ENCODE measurements around the gene POLD2.

The POLD2 gene

DNA sequence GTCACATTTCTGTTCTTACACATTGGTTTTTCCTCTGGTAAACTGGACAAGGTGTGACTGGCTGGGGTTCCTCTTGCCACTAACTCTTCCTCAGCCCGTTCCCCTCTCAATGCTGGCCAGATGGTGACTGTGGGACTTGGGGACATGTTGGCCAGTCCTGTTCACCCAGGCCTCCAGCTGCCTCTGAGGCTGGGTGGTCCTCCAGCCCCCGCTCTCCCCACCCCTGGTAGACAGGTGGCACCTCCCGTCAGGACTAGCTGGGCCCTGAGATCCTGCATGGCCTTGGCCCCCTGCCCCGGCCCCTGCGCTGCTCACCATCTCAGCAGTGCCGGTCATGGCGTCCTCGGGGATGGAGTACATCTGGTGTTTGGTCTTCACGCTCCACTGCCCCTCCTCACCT lies 28.6 kb upstream of the POLD2 start:
- no peak for DNase-seq

DNA sequence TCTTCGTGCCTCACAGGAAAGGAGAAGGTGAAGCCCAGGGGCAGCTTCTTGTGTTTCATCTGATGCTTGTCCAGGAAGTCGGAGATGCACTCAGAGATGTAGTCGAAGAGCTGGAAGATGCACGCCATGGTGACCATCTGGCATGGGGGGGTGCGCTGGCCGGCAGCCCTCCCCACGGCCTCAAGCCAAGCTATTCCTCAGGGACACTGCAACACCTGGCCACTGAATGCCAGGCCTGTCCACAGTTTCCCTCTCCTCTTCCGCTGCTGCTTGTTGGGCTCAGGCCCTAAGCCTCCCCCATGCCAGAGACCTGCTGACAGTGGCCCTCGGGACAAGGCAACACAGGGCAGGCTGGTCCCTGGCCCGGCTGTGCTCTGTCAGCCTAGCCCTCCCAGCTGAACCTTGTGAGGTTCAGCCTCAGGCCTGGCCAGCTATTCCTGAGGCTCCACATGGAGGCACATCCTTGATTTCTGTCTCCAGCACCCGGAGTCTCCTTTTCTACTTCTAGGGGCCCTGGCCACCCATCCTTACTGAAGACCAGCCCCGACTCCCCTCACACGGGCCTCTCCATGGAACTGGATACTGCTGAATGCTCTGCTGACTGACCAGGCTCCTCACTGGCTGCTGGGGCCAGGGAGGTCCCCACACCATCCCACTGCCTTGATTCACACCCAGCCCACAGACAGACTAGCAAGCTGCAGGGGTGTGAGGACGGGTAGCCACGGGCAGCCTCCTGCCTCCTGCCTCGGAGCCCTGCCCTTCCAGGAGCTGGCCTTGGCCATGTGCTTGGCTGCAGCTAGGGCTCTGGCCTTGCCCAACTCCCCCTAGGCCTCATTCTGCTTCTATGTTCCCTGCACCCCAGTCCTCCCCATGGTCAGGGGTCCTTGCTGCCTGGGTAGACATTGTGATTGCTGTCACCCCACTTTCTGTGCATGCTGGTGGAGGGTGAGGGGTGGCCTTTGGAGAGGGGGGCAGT lies 27.9 kb upstream of the POLD2 start:
- DNase-seq, result no peak

DNA sequence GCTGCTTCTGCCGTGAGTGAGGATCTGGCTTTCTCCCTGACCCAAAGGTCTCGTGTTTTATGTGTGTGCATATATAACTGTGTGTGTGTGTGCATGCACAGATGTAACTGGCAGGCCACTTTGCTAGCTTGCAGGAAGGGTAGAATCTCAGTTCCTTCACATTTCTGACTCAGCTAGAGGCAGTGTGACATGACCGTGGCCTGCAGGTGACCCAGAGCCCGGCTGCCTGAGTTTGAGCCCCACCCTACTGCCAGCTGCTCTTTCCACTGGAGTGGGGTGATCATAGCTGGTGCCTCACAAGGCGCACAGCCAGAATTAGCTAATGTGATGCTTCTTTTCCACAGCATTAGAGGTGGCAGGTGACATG lies 27.1 kb upstream of the POLD2 start:
- DNase-seq, result no peak

DNA sequence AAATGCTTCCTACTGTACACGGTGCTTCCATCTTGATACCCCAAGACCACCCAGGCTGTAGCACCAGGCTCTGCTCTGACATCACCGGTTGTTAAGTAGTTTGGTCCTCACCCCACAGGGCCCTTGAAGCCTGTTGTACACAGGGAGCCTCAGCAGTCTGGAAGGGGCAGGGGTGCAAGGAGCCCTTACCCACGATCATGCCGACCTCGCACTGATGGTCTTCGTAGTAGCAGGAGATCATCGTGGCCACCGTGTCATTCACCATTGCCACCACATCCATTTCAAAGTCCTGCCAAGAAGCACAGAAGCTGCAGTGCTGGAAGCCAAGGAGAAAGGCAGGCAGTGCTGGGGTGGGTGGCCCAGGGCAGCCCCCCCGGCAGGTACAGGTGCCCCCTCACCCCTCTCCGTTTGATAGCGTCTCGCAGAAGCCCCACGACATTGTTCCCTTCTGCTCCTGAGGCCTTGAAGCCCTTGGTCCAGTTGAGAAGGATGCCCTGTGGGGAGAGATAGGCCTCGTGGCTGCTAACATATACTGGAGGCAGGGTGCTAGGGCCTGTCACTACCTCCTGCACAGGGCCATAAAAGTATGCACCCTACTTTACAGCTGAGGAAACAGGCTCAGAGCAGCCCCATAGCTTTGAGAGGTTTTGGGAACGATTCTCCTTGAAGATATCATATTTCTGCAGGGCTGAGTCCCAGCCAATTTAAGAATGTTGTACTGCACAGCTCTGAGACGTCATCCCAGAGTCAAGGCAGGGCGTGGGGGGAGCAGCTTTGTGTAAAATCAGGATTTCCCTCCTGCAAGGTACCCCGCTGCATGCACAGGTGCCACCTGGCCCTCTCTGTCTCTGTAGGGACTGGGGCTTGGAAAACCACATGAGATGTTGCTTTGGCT lies 26.5 kb upstream of the POLD2 start:
- no peak for DNase-seq

DNA sequence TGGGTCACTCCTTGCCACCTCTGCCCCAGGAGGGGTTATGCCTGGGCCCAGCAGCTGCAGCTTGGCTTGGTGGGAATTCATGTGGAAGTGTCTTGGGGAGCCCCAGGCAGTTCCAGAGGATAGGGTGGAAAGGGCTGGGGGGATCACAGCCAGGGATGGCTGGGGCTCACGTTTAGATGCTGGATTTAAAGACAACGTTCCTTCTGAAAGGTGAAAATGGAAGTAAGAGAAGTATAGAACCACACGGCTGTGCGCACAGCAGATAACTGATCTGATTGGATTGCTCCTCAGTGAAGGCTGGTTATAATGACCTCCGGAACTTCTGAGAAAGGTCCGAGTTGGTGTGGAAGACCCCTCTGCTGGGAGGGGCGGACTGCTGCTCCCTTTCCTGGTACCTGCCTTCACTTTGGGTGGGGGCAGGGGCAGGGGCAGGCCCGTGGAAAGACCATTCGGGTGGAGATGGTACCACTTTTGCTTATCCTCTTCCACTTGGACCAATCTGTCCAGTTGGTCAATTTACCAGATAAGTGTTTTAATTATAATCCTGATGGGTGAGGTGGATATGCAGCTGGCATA lies 25.7 kb upstream of the POLD2 start:
- no peak for DNase-seq

DNA sequence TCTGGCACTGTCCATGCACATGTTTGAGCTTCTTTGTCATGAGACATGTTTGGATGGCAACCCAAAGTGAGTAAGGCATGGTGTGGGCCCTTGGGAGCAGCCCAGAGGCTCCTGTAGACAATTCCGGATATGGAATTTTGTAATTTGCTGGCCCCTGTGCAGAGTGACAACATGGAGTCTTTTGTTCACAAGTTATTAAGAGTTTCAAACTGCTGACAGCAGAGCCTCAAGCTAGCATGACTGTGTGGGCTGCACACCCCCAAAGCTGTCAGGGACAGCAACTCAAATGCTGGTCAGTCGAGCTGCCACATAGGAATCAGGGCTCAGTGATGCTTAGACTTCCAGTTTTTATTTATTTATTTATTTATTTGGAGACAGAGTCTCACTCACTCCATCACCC lies 24.8 kb upstream of the POLD2 start:
- DNase-seq, result no peak

DNA sequence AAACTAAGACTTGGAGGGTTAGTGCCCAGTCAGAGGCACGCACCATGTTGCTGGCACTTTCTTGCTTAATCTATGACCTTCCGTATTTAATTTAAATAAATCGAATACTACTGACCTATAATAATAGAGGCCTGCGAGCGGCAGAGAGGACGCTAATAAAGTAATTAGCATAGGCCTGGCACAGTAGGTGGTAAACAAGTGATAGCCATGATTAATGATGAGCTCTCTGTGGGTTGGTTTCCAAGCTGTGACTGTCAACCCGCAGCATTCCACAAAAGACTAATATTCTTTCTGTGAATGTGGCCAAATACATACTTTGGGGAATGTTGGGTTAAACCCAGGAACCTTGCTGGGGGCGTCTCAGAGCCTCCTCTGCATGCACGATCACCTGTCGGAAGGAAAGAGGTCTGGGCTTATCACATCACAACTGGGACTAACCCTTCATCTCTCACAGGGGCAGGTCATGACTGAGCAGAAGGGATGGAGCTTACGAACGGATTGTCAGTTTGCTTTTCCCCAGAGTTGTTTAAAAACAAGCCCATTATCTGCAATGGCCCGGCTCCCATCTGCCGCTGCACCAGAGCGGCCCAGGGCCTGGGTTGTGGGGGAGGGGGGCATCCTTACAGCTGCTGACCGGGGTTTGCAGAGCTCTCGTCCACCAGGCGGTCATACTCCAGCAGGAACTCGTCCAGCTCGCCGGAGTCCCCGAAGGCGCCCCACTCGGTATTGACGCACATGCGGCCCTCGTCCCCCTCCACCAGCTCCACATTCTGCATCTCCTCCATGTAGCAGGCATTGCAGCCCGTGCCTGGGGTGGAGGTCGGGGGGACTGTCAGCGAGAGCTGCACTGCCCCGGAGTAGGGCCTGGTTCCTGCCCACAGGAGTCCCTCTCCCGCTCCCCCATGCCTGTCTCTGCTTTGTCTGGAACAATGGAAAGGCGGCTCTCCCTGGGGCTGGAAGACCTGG lies 24.0 kb upstream of the POLD2 start:
- DNase-seq, result peak; percentile 24

DNA sequence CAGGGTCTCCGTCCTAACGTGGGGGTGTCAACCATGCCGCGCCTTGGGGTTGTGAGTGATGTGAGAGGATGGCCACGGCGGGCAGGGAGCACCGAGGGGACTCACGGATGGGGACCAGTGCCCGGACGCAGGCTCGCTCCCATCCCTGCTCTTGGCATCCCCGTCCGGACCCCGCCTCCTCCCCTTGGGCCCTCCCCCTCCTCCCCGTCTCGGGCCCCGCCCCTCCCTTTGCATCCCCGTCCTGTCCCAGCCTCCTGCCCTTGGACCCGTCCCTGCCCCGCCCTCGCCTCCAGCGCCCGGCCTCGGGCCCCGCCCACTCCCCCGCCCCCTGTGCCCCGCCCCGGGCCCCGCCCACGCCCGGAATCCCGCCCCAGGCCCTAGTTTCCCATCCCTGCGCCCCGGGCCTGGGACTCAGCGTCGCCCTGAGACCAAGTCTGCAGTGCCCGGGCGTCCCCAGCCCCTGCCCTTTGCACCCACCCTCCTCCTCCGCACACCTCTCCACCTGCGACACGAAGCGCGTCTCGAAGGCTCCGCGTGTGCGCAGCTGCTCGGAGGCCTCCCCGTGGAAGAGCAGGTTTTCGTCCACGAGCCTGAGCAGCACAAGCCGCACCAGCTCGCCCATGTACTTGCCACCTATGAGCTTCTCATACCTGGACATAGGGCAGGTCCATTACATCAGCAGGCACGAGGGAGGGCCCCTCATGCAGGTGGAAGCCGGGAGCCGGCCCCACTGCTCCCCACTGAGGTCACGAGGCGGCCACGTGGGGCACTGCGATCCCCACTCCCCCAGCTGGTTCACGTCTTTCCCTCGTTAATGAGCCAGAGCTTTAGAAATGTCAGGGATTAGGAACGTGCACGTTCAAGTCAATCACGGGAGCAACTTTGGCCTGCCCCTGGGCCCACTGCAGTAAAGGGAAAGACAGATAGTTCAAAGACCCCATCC lies 22.9 kb upstream of the POLD2 start:
- peak; percentile 64 for DNase-seq

DNA sequence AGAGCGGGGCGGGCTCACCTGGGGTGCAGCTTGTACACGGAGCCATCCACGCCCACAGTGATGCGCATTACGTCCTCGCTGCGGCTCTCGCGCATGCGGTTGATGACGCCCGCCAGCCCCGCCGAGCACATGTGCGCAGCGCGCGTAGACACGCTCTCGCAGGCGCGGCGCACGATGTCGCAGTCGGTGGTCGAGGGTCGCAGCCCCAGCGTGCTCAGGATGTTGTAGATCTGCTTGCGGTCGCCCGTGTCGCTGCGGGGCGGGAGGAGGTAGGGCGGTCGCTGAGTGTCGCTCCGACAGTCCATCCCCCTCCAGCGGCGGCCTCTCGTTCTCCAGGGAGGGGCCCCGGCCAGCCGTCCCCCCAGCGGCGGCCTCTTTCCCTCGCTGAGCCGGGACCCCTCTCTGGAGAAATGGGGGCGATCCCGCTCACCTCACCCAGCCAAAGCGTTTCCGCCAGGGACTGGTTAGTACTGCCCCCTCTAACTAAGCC lies 22.2 kb upstream of the POLD2 start:
- peak; percentile 28 for DNase-seq

DNA sequence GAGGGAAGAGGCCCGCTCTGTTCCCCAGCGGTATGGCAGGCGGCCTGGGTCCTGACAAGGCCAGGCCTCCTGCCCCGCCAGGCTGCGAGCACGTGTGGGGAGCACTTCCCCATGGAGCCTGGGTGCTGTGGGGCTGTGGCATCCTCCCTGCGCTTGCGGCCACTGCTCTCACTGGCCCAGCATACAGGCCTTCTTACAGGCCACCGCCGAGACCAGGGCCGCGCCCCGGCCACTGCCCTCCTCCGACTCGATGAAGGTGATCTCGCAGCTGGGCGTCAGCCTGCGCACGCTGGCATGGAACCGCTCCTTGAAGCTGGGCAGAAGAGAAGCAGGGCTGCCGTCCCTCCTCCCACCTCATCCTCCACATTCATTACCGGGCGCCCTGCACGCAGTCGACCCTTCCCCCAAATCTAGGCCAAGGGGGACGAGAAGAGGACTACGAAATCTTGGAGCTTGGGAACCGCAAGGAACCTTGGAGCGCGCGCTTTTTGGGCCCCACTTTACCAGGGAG lies 21.7 kb upstream of the POLD2 start:
- DNase-seq, result no peak

DNA sequence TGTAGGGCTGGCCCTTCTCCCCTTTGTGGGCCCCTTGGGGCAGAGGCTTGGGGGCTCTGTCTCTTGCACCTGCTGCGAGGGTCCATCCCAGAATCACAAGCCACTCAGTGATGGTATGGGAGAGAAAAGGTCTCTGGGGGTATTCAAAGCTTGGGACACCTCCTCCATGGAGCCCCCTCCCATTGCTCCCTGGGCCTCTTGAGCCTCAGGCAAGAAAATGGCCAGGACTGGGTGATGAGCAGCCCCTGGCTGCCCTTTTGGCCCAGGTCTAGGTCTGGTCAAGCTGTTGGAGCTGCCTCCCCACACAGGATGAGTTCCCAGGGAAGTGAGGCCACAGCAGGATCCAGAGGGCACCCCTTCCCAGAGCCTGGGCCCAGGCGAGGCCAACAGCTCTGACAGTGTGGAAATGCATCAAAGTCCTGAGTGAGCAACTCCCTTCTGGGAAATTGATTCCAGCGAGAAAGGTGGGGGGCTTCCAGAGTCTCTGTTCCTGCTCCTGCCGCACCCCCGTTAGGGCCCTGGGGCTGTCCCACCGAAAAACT lies 21.1 kb upstream of the POLD2 start:
- DNase-seq, result no peak

DNA sequence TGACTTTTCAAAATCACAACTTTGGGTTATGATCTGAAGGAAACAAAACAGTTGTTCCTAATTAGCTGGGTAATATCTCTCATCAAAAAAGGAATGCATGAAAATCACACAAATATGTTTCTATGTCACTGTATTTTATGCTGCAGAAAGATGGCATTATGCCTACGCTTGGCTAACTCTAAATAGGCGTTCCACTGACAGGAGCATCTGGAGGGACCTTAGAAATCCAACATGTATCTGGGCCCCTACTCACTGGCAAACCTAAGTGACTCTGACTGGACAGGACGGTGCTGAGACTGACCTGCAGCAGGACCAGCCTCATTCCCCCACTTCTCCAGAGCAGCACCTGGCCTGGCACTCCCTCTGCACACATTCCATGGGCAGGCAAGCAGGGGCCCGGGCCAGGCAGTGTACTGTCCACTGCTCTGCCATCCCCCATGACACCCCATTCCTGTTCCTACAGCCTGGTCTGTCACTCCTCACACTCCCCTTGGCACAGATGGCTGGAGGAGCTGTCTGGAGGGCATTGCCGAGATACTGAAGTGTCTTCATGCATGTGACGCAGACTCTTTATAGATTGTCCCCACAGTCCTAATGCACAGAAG lies 20.4 kb upstream of the POLD2 start:
- DNase-seq, result no peak

DNA sequence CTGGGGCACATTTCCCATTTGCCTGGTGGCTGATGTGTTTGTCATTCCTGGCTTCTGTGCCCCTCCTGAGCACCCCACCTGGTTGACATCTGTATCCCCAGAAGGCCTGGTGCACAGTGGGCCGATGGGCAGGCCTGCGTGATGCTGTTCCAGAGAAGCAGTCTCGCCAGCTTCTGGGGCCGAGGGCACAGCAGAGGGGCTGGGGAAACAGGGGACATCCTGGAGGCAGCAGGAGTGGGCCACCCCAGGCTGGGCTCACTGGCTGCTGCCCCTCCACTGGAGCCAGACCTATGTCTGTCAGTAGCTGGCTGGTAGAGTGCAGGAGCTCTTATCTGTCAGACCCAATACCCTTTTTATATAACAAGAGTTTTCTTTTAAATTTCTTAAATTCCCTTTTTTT lies 18.7 kb upstream of the POLD2 start:
- no peak for DNase-seq

DNA sequence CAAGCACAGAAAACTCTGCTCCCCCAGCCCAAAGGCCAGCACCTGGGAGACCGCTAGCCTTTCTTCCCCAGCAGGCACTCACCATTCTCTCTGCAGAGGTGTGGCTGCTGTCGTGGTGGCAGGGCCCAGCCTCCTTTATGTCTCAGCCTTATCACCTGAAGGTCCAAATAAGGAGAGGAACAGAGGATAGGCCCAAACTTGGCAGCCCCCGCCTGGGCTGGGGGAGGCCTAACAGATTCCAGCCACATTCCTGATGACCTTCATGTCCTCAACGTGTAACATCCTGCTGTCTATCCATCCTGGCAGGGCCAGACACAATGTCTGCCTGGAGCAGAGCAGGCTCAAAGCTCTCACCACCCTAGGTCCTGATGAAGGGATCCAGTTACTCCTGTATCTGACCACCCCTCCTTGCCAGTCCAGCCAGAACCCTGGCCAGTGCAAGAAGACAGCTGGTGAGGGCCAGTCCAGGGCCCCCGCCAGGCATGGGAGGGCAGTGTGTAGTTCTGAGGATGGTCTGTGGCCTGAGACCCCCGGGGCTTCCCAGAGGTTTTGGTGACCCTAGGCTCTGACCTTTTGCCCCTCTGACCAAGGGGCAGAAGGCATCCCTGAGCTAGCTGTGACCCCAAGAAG lies 18.0 kb upstream of the POLD2 start, which contains the start of gene MYL7:
TSS of gene MYL7 (minus strand) at position 112 of the 630 bp plus-strand sequence. CDS start at position 85, 27 bp downstream.
- DNase-seq, result no peak

DNA sequence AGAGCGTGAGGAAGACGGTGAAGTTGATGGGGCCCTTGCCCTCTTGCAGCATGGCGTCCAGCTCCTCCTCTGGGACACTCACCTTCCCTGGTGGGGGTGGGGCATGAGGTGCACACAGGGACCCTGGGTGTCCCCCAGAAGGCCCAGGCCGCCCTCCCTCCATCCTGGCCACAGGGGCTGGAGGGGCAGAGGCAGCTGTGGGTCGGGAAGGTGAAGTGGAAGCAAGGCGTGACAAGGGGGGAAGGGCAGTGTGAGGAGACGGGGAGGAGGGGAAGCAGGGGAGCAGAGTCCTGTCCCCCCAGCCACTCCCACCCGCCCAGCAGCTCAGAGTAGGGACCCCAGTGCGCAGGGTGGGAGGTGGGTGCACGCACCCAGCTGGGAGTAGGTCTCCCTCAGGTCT lies 17.0 kb upstream of the POLD2 start:
- DNase-seq, result no peak

DNA sequence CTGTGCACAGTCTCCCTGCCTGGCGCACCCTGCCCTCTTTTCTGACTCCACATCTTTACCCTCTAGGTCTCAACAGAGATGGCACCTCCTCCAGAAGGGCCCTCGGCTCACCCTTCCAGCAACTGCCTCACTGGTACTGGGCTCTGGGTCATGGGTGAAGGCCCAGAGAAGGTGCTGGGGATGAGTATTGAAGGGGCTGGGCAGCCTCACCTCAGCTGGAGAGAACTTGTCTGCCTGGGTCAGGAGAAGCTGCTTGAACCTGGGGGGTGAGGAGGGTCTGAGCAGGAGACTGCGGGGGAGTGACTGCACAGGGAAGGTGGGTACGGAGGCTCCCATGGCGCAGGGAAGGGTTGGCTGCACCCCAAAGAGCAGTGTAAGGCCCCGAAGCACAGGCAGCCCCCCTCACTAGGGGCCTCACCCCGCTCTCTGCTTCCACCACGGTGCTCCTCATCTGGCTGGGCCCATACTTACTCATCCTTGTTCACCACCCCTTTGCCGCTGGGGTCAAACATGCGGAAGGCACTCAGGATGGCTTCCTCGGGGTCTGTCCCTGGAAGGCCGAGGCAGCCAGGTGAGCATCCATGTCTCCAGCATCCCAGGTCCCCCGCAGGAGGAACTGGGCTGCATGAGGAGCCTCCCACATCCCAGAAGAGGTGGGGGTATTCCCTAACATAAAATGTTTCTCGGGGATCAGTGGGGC lies 16.1 kb upstream of the POLD2 start:
- DNase-seq, result no peak

DNA sequence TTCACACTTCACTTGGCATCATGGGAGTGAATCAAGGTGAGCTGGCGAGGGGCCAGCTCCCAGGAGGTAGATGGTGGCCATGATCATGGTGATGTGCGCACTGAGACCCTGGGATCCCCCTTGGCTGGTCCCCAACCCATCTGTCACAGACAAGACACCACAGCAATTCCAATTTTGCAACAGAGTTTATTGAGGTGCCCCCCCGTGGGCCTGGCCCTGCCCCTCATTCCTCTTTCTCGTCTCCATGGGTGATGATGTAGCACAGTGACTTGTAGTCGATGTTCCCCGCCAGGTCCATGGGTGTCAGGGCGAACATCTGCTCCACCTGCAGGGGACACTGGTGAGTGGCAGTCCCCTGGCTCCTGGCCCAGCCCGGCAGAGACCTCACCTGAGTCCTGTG lies 15.3 kb upstream of the POLD2 start:
- no peak for DNase-seq

DNA sequence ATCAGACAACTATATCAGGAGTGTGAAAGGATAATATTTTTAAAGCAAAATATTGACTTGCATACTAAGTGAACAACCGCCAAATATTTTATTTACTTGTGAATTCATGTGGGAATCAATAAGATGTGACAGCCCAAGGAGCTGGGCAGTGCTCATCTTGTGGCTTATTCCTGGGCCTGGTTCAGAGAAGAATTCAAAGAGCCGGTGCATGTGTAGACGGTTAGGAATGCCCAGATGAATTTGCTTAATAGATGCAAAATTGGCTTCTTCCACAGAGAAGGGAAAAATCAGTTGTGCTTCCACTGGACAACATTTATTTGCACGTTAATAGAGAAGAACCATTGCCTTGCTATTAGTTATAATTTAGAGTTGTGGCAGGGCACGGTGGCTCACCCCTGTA lies 13.4 kb upstream of the POLD2 start:
- DNase-seq, result no peak
